GM15510 (cell line): ENCODE data around the gene CCDC18.

Experiments used
- POLR2A ChIP-seq: IDR thresholded peaks from 3 replicates; pipeline ENCODE4 v1.6.1; 2011; ENCODE audit warnings: borderline replicate concordance; ENCODE audit not compliant: insufficient read length; ENCODE audit errors: extremely low read depth

CCDC18 gene

GRCh38 chr1:93180723-93181613 lies at the start of gene CCDC18:
Gene CCDC18, plus strand, starts transcription at chr1:93180724. Its CDS starts 2,638 bp downstream, at chr1:93183362.
- TF ChIP-seq POLR2A: no peak

- TF ChIP-seq POLR2A: no peak
These were observed 47.9 kb upstream of the CCDC18 start for GRCh38 chr1:93132638-93133037.

GRCh38 chr1:93136445-93136844 lies 44.1 kb upstream of the CCDC18 start:
- no peak for TF ChIP-seq POLR2A

GRCh38 chr1:93137604-93138292 lies 42.8 kb upstream of the CCDC18 start:
- no peak for TF ChIP-seq POLR2A

- no peak for TF ChIP-seq POLR2A
These were observed 40.4 kb upstream of the CCDC18 start for GRCh38 chr1:93140106-93140505.

GRCh38 chr1:93142161-93142560 lies 38.4 kb upstream of the CCDC18 start:
- no peak for TF ChIP-seq POLR2A

GRCh38 chr1:93143136-93143535 lies 37.4 kb upstream of the CCDC18 start:
- no peak for TF ChIP-seq POLR2A

- TF ChIP-seq POLR2A: no peak
These were observed 36.8 kb upstream of the CCDC18 start for GRCh38 chr1:93143769-93144168.

- no peak for TF ChIP-seq POLR2A
These were observed 32.5 kb upstream of the CCDC18 start for GRCh38 chr1:93148001-93148400.

GRCh38 chr1:93150729-93151128 lies 29.8 kb upstream of the CCDC18 start:
- TF ChIP-seq POLR2A: no peak

- TF ChIP-seq POLR2A: no peak
These were observed 29.1 kb upstream of the CCDC18 start for GRCh38 chr1:93151474-93151873.

GRCh38 chr1:93152835-93153234 lies 27.7 kb upstream of the CCDC18 start:
- no peak for TF ChIP-seq POLR2A

GRCh38 chr1:93154898-93155297 lies 25.6 kb upstream of the CCDC18 start:
- no peak for TF ChIP-seq POLR2A

- TF ChIP-seq POLR2A: no peak
These were observed 25.2 kb upstream of the CCDC18 start for GRCh38 chr1:93155335-93155734.

GRCh38 chr1:93159337-93159736 lies 21.2 kb upstream of the CCDC18 start:
- no peak for TF ChIP-seq POLR2A

- TF ChIP-seq POLR2A: no peak
These were observed 15.7 kb upstream of the CCDC18 start for GRCh38 chr1:93164816-93165215.
